ENCODE results near the gene NT5M.

DNA sequence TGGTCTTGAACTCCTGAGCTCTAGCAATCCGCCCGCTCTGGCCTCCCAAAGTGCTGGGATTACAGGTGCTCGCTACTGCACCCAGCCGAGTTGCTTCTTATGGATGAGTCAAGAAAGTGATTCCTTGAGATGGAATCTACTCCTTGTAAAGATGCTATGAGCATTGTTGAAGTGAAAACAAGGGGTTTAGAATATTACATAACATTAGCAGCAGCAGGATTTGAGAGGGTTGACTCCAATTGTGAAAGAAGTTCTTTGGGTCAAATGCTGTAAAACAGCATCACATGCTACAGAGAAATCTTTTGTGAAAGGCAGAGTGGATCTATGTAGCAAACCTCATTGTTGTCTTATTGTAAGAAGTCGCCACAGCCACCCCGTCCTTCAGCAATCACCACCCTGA lies 72.7 kb downstream of the NT5M start:
- TF ChIP-seq, protein P1, sequence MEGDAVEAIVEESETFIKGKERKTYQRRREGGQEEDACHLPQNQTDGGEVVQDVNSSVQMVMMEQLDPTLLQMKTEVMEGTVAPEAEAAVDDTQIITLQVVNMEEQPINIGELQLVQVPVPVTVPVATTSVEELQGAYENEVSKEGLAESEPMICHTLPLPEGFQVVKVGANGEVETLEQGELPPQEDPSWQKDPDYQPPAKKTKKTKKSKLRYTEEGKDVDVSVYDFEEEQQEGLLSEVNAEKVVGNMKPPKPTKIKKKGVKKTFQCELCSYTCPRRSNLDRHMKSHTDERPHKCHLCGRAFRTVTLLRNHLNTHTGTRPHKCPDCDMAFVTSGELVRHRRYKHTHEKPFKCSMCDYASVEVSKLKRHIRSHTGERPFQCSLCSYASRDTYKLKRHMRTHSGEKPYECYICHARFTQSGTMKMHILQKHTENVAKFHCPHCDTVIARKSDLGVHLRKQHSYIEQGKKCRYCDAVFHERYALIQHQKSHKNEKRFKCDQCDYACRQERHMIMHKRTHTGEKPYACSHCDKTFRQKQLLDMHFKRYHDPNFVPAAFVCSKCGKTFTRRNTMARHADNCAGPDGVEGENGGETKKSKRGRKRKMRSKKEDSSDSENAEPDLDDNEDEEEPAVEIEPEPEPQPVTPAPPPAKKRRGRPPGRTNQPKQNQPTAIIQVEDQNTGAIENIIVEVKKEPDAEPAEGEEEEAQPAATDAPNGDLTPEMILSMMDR (IDR thresholded peaks at IDR 0.05) = no peak
- no peak for TF ChIP-seq EP300 (IDR thresholded peaks at IDR 0.05; ENCODE audit: low read depth)

Measured in transverse colon (tissue), 3 donors.